GM18526 (cell line): Measurements from ENCODE around the gene FAAH2.

ENCODE experiments used
- POLR2A ChIP-seq: IDR thresholded peaks from 3 replicates; pipeline ENCODE4 v1.6.1; 2011; ENCODE audit not compliant: insufficient read length; ENCODE audit errors: extremely low read depth

FAAH2 gene, protein sequence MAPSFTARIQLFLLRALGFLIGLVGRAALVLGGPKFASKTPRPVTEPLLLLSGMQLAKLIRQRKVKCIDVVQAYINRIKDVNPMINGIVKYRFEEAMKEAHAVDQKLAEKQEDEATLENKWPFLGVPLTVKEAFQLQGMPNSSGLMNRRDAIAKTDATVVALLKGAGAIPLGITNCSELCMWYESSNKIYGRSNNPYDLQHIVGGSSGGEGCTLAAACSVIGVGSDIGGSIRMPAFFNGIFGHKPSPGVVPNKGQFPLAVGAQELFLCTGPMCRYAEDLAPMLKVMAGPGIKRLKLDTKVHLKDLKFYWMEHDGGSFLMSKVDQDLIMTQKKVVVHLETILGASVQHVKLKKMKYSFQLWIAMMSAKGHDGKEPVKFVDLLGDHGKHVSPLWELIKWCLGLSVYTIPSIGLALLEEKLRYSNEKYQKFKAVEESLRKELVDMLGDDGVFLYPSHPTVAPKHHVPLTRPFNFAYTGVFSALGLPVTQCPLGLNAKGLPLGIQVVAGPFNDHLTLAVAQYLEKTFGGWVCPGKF

GRCh38 chrX:57286507-57287251, at the start of gene FAAH2:
TSS of gene FAAH2 (plus strand) at chrX:57286706. CDS start at chrX:57286826, 120 bp downstream.
- no peak for TF ChIP-seq POLR2A

- TF ChIP-seq POLR2A: no peak
Measured at GRCh38 chrX:57241967-57242366, 44.5 kb upstream of the FAAH2 start.

GRCh38 chrX:57251965-57252364, 34.5 kb upstream of the FAAH2 start:
- no peak for TF ChIP-seq POLR2A

- TF ChIP-seq POLR2A: no peak
Measured at GRCh38 chrX:57265126-57265525, 21.4 kb upstream of the FAAH2 start.

DNA sequence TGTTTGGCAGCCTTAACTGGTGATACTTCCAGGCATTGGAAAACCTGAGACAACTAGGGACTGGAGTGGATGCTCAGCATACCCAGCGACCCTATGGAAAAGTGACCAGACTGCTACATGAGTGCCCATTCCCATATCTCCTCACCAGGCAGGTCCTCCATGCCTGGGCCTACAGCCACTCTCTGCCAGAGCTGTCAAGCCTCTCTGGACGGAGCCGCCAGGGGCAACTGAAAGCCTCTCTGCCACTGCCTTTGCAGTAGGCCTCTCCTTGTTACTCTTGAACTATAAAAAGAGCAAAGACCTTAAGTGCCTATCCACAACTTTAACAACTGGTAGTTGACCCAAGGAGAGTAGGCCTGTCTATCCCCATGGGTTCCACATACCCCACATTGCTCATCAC, 20.2 kb upstream of the FAAH2 start:
- TF ChIP-seq POLR2A: no peak

- no peak for TF ChIP-seq POLR2A
Measured at GRCh38 chrX:57266871-57267270, 19.6 kb upstream of the FAAH2 start.

GRCh38 chrX:57267308-57267707, 19.2 kb upstream of the FAAH2 start:
- TF ChIP-seq POLR2A: no peak

DNA sequence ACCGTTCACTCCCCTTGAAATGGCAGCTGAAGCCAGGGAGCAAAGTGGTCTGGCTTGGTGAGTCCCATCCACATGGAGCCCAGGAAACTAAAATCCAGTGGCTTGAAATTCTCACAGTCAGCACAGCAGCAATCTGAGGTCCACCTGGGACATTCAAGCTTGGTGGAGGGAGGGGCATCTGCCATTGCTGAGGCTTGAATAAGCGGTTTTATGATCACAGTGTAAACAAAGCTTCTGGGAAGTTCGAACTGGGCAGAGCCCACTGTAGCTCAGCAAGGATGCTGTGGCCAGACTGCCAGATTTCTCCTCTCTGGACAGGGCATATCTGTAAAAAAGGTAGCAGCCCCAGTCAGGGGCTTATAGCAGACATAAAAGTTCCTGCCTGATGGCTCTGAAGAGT, 15.5 kb upstream of the FAAH2 start:
- TF ChIP-seq POLR2A: no peak

- no peak for TF ChIP-seq POLR2A
Measured at GRCh38 chrX:57282568-57282967, 3.9 kb upstream of the FAAH2 start.

DNA sequence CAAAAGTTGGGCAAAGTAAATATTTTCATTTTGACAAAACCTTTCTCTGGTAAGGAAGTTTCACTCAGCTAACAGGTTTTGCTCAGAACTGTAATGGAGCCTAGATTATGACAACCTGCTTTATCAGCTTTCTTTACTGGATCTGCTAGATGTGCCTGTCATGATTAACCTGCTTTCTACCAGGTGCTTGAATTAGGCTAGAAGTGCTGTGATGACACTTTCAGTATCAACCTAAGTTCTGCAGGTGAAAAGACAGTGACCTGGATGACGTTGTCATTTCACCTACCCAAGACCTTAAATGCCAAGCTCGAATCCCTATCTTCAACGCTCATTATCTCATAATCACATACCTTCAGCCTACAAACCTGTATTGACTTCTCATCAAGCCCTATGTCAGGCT, 1.5 kb upstream of the FAAH2 start:
- TF ChIP-seq POLR2A: no peak

DNA sequence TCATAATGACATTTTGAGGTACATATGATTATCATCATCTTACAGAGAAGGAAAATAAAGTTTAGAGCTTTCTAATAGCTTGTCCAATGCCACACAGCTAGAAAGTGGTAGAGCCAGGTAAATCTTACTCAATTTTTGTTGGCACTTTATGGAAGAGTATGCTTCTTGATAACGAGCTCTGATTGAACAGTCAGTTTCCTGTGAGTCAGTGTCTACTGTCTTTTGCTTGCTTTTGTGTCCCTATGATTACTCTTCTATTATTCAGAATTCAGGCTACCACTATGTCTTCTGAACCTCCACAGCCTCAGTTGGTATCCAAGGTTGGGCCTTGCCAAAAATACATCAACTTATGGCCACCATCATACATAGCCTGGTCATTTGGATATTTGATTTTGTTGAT, 2.6 kb downstream of the FAAH2 start:
- TF ChIP-seq POLR2A: no peak

GRCh38 chrX:57294961-57295360, 8.5 kb downstream of the FAAH2 start:
- no peak for TF ChIP-seq POLR2A

GRCh38 chrX:57313583-57314215, 27.2 kb downstream of the FAAH2 start:
- no peak for TF ChIP-seq POLR2A

GRCh38 chrX:57329008-57329407, 42.5 kb downstream of the FAAH2 start:
- no peak for TF ChIP-seq POLR2A

GRCh38 chrX:57353472-57354132, 67.1 kb downstream of the FAAH2 start:
- no peak for TF ChIP-seq POLR2A

DNA sequence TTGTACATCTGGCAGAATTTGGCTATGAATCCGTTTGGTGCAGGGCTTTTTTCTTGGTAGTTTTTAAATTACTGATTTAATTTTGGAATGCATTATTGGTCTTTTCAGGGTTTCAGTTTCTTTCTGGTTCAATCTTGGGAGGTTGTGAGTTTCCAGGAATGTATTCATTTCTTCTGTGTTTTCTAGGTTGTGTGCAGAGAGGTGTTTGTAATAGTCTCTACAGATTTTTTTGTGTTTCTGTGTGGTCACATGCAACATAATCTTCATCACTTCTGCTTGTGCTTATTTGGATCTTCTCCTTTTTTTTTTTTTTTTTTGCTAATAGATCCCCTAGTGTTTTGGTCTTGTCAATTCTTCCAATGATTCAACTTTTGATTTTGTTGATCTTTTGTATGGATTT, 77.6 kb downstream of the FAAH2 start:
- no peak for TF ChIP-seq POLR2A

DNA sequence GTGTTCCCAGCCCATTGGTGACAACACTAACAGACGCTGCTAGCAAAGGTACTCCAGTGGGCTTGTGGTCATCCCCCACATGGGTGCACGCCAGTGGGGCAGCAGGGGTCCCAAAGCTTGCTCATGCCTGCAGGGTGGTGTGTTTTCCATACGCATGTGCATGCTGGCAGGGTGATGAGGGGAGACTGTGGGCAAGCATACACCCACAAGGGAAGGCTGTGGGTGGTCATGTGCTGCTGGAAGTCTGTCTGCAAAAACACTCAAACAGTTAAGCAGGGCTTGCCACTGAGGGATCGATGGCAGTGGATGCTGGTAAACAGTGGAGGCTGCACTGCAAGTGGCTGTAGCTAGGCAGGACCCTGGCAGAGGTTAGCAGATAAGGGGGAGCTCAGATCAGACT, 79.9 kb downstream of the FAAH2 start:
- no peak for TF ChIP-seq POLR2A
